ENCODE measurements around the gene ENDOV.

- no peak for TF ChIP-seq CTCF (IDR thresholded peaks at IDR 0.05)
- TF ChIP-seq POLR2A (IDR thresholded peaks at IDR 0.05): no peak
These were observed 38.4 kb downstream of the ENDOV start for GRCh38 chr17:80453126-80453997.
